ENCODE data around the gene ETNK2.
"Not testable (repeated sequence)": the region's sequence is repeated elsewhere in the genome, so short reads cannot be mapped to it uniquely, and the experiment has no call there.

ETNK2 gene

DNA sequence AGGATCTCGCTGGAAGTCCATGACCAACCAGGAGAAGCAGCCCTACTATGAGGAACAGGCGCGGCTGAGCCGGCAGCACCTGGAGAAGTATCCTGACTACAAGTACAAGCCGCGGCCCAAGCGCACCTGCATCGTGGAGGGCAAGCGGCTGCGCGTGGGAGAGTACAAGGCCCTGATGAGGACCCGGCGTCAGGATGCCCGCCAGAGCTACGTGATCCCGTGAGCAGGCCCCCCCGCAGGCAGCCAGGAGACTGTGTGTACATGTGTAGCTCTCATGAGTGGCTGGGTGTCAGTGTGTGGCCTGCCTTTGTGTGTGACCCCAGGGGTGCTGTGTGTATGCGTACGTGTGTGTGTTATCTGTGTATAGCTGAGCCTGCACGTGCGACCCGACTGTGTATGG, 27.2 kb downstream of the ETNK2 start:
- no peak for DNase-seq

DNA sequence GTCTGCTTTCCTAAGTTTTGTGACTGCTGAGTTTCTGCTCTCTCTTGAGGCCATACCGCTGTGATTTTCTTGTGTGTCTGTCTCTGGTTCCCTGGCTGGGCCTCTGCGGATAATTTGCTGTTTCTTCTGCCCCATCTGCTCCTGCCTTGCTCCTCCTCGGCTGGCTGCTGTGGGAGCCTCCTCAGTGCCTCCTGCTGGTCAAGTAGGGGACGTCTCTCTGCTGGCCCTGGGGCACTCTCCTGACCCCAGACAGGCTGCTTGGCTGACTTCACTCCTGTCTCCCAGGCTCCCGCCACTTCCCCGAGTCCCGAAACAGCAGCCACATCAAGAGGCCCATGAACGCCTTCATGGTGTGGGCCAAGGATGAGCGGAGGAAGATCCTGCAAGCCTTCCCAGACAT, 28.5 kb downstream of the ETNK2 start:
- DNase-seq, result peak; percentile 71

DNA sequence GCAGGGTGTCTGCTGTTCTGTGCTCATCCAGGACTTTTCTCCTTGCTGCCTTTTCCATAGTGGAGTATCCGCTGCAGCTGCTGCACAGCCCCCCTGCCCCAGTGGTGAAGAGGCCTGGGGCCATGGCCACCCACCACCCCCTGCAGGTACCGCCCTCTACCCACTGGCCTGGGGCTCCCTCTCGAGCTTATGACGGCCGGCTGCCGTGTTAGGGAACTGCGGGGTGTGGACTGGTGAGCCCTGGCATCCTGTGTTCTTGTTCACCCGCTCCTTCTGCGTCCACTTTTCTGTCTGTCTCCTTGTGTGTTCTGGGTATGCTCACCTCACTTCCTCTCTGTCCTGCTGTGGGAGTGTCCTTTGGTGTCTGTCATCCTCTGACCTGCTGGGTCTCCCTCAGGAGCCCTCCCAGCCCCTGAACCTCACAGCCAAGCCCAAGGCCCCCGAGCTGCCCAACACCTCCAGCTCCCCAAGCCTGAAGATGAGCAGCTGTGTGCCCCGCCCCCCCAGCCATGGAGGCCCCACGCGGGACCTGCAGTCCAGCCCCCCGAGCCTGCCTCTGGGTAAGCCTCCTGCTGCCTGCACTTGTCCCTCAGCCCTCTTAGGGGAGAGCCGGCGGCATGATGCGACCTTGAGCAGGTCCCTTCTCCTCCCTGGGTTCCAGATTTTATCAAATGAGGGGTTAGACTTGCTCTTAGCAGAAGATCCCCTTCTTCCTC, 29.8 kb downstream of the ETNK2 start:
- no peak for DNase-seq

DNA sequence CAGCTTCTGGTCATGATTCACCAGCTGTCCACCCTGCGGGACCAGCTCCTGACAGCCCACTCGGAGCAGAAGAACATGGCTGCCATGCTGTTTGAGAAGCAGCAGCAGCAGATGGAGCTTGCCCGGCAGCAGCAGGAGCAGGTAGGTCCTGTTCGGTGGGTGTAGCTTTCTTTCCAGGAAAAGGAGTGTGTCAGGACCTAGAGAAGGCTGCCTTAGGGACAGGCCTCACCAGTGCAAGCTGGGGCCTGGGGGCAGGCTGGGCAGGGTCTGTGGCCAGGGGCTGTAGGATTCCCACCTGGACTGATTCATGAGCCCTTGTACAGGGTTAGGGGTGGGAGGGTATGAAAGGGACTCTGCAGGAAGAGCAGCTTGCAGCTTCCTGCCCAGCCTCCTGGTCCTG, 35.3 kb downstream of the ETNK2 start:
- no peak for DNase-seq

DNA sequence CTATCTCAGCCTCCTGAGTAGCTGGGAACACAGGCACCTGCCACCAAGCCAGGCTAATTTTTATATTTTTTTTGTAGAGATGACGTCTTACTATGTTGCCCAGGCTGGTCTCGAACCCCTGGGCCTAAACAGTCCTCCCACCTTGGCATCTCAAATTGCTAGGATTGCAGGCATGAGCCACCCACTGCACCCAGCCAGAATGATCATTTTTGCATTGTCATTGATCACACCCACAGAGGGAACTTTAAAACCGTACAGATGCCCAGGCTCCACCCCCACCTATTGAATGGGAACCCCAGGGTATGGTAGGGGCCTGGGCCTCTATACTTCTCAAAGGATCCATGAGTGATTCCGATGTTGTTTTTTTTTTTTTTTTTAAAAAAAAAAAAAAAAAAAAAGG, 36.7 kb downstream of the ETNK2 start:
- DNase-seq, result no peak

DNA sequence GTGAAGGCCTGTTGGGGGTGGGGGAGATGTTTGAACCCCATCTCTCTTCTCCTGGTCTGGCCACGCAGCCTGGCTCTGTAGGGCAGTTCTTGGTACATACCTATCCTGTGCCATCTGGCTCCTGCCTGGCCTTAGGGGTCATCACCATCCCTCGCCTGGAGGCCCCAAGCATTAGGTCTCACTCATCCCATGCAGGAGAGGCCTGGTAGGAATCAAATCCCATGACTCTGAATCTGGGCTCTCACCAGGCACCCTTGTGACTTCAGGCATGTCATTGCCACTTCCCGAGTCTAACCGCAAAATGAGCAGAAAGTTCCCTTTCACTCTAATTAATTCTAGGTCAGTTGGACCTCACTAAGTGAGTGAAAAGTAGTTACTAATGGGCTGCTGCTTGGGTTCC, 37.2 kb downstream of the ETNK2 start:
- no peak for DNase-seq

DNA sequence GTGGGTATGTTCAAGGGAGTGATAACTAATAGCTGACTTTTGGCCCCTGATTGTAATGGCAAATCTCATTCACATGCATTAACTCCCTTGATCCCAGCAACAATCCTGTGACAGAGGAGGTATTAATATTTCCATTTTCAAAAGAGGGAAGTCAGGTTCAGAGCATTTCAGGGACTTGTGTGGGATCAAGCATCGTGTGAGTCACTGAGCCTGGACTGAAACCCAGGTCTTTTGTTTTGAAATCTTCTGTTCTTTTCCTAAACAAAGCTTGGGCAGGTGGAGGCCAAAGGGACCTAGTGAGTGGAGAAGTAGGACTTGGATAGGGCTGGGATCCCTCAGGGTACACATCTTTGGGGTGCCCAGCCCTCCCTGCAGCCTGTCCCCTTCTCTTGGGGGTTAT, 37.9 kb downstream of the ETNK2 start:
- DNase-seq, result no peak

DNA sequence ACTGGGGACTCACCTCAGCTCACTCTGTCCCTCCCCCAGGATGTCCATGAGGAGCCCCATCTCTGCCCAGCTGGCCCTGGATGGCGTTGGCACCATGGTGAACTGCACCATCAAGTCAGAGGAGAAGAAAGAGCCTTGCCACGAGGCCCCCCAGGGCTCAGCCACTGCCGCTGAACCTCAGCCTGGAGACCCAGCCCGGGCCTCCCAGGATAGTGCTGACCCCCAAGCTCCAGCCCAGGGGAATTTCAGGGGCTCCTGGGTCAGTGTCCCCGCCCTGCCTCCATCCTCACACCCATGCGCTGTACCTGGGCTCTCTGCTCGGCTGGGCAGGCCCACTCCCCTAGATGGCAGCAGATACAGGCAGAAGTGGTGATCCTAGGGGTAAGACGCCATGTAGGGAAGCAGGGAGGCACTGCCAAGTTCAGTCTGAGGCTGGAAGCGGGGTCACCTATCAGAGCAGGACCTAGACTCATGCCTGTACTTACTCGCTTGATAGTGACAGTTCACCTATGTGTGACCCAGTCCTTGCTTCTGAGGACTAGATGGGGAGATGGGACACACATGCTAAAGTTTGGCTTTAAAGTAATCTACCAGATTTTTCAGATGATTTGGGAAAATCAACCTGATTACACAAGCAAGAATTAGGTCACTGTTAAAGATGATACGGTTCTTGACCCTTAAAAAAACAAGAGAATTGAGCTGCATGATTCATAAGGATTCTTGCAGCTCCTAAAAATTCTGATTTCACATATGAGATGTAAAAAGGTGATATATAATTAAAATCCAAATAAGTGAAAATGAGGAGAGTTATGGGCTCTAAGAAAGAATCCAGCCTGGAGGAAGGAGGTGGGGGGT, 38.7 kb downstream of the ETNK2 start:
- DNase-seq, result no peak

DNA sequence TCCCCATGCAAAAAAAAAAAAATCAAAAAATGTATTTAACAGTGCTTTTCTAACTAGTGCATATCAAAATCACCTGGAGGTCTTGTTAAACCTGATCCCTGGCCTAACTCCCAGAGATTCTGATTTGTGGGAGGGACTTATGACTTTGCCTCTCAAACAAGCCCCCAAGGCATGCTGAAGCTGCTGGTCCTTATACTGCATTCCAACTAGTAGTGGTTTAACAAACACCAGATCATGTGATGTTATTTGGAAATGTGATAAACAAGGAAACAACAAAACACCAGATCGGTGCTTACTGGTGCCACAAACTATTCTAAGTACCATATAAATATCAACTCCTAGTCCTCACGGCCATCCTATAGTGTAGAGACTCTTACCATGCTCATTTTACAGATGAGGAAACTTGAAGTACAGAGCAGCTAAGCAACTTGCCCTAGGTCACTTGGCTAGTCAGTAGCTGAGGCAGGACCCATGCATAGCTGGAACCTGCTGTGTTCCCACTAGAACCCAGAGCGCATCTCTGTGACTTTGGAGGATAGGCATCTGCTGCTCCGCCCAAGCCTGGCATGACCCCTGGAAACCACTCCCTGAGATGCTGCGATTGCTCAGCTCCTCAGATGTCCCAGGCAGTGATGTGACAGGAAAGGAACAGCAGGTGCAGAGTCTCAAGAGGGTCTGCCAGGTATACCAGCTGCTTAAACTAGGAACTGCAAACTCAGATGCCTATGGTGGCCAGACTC, 40.8 kb downstream of the ETNK2 start:
- no peak for DNase-seq

DNA sequence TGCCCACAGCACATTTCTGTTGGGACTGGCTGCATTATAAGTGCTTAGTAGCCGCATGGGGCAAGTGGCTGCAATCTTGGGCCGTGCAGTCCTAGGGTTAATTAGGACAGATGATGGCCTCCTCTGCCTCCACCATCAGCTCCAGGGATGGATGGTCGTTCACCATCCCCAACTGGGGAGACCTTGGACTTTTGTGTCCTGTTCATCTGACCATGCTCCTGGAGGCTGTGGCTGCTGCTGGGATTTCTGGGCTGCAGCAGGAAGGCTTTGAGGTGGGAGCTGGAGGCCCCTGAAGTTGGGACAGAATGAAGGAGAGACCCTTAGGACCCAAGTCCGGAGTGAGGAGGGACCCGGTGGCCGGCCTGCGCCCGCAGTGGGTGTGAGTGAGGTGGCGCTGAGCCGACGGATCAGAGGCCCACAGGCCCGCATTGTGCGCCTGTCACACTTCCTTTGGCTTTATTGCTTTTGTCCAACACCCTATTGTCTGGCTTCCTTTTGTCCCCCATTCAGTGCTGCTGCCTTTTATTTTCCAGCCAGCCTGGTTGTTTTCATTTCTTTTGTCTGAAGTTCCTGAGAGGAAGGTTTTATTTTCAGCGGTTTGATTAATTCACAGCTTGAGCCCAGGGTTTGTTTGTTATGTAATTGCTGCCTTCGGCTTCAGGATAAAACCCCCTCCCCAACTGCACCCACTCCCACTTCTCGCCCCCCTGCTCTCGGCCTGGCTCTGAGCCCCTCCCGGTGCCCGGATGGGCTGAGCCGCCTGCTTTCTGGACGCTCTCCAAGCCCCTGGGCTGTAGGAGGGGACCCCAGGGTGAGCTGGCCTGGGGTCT, 43.3 kb downstream of the ETNK2 start:
- DNase-seq, result no peak

DNA sequence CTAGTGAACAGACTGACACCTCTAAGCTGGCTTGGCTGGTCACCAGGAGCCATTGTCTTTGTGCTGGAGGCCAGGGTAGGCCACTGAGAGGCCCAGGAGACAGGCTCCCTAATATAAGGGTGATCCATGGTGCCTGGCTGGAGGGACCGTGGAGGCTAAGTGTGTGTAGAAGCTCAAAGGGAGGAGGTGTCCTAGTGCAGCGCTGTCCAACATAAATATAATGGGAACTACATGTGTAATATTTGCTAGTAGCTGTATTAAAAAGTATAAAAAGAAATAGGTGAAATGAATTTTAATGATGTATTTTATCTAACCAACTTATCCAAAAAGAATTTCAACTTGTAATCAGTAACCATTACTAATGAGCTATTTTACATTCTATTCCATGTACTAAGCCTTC, 44.0 kb downstream of the ETNK2 start:
- DNase-seq, result no peak

DNA sequence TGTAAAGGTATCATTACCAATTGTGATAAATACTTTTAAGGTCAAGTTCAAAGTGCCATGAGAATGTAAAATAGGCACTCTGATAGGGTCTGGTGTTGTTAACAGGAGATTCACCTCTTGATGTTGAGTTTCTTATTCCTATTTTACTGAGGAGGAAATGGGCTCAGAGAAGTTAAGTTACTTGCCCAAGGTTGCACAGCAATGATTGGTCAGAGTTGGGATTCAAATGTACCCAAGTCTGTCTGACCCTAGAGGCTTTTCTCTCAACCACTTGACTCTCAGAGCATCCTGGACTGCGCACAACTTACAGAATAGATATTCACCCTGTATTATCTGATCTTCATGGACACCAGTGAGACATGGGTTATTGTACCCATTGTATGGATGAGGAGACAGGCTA, 45.0 kb downstream of the ETNK2 start:
- DNase-seq, result no peak

DNA sequence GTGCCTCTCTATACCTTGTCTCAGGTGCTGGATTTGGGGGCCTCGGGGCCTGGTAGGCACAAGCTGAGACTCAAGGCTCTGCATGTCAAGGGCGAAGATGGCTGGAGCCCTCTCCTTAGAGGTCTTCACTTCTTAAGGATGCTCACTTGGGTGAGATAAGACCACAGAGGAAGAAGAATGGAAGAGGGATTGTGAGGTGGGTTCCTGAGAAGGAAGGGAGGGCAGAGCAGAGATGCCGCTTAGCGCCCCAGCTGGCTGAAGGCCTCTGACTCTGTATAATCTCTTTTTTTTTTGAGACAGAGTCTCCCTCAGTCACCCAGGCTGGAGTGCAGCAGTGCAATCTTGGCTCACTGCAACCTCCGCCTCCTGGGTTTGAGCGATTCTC, 46.7 kb downstream of the ETNK2 start:
- DNase-seq, result no peak

DNA sequence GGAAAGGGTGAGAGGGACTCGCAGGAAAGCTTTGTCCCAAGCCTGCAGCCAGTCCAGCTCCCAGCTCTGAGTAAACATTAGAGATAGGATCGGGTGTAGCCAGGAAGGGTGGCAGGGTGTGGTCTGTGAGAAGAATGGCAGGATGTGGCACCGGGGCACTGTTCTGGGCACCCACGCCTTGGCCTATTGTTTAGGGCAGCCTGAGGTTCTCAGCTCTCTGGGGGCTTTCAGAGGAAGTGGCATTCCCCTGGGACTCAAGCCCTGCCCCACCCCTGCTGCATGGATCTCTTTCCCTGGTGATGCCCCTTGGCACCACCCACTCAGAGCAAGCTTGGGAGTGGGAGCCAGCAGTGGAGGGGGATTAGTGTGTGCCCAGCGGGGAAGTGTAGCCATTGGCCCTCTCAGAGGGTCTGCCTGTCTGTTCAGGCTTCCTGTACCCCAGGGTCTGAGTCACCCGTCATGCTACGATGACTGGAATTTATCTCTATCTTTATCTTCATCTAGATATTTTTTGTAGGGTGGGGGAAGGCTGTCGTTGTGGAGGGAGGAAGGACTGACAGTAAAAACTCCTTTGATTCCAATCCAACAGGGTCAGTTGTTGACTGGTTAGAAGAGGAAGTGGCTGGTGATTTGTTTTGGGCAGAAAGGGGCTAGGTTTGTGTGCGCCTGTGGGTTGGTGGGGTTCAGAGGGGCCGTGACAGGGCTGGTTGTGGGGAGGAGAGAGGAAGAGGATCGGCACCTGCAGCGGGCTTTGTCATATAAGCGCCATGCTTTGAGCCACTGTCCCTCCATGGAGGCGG, 47.3 kb downstream of the ETNK2 start:
- no peak for DNase-seq

DNA sequence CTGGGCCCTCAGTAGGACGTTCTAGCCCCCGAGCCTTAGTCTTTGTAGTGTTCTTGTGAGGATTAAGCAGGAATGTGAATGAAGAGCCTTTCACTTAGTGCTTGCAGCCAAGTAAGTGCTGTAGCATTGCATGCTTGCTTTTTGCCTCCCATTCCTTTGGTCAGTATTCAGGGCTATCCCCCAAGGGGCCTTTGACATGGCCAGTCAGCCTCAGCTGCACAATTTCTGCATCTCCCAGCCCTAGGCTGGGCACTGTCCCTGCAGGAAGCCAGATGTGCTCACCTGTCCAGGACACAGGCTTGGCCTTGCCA, 48.5 kb downstream of the ETNK2 start:
- DNase-seq, result no peak

DNA sequence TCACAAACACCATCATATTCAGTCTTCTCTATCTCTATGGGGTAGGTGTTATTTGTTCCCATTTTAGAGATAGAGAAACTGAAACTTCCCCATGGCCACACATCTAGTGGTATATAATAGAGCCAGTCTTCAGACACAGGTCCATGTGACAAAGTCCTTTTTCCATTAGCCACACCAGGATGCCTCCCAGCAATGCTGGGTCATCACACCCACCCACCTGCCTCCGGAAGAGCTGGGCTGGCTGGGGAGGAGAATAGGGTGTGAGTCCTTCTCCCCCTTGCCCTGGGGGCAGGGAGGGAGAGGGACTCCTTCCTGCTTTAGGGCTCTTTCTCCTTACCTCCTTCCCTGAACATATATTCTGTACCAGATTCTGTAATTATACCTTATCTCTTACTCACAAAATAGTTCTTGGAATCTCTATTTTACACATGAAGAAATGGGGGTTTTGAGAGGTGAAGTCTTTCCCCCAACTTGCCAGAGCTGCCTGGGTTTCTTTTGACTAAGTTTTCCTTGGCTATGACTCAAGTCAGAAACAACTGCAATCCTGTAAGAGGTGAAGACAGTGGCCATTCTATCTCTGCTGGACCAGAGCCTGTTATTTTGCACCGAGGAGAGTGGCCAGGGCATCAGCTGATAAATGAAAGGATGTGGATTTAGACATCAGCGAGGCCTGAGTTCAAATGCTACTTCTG, 49.0 kb downstream of the ETNK2 start:
- peak; percentile 78 for DNase-seq

DNA sequence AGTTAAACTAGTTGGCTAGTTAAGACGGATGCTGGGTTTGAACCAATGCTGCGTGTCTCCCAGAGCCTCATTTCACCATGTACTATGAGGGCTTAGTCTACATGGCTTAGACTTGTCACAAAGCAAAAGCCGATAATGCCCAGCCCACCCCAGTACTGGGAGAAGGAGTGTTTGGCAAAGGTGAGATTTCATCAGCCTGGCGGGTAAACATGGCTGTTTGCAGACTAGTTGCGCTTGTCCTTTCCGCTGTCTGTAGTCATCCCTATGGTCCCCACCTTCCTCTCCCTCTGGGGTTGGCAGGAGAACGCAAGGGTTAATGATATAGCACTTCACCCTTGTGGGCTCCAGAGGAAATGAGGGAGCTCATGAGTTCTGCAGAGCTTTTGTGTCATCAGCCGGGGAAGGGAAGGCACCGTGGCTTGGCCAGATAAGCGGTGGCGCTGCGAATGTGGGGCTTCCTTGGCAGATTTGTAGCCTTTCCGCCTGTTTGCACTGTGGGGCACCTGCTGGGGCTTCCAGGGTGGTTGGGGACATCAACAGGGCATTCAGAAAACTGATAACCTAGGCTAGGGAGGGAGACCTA, 49.7 kb downstream of the ETNK2 start:
- DNase-seq, result no peak

DNA sequence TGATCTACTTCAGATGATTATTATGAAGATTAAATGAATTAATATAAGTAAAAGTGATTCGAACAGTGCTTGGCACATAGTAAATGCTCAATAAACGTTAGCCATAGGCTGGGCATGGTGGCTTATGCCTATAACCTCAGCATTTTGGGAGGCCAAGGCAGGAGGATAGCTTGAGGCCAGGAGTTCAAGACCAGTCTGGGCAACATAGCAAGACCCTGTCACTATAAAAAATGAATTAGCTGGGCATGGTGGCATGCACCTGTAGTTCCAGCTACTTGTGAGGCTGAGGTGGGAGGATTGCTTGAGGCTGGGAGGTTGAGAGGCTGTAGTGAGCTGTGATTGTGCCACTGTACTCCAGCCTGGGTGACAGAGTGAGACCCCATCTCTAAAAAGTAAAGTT, 52.1 kb downstream of the ETNK2 start:
- DNase-seq, result not testable (repeated sequence)

DNA sequence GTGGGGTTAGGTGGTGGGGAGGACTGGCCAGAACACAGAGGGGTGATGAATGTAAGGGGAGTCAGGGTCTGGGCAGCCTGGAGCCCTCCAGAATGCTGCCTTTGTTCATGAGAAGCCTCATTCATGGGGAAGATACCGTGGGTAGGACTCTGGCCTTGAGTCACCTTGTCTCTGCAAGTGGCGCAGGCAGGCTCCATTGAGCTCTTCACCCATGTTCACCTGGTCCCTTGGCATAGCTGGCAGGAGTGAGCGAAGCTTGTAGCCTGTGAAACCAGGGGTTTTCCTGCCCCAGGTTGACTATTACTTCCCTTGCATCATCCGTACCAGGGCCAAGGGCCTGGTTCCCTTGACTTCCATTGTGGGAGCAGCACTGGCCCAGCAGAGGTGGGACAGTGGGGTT, 53.2 kb downstream of the ETNK2 start:
- no peak for DNase-seq

DNA sequence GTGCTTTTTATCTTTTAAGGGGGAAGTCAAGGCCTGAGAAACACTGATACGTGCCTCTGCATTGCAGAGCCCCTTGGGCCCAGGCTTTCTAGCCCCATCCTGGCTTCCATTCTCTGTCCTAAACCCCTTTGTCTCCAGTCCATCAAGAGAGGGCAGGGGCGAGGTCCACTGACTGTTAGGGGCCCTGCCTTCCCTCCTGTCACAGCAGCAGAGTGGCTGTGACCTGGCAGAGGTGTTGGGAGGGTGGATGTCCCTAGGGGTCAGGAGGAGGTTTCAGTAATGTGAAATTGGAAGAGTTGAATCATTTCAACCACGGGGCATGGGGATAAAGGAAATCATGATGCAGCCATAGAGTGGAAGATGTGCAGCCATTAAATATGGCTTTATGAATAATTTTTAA, 54.9 kb downstream of the ETNK2 start:
- DNase-seq, result no peak
